GM12878 (cell line): ENCODE measurements around the gene STK4. TPM values are rescaled to one million over a fixed set of nuclear protein-coding genes. Genes with fewer than 3 reads are reported as not detected.

ENCODE experiments used
- ATAC-seq: fragments of 200-7000 bp; cut with Tn5 transposase; 3 replicates; pipeline ENCODE4 v1.9.1; 2020; ENCODE audit warnings: mild to moderate bottlenecking, moderate library complexity
- BruUV-seq: library from RNA; stranded (reverse); fragments of 400-500 nt; replicated peaks from 2 replicates; lab custom pipeline; 2021; lab: Mats Ljungman, UMichigan
- CTCF ChIA-PET: fragments of 300-600 bp; sonication (Branson Sonifier 250); formaldehyde crosslinking; extraction: SDS; loops from one replicate; lab custom pipeline; 2021; ENCODE audit warnings: inconsistent platforms; lab: Yijun Ruan, JAX
- POLR2A ChIA-PET: fragments of 350-600 bp; formaldehyde crosslinking; extraction: SDS; loops from one replicate; lab custom pipeline; 2021; ENCODE audit warnings: inconsistent platforms; lab: Charles Lee
- RAD21 ChIA-PET: fragments of 300-600 bp; sonication (Branson Sonifier 250); formaldehyde crosslinking; loops from one replicate; lab custom pipeline; 2023; ENCODE audit warnings: antibody characterized with exemption; ENCODE audit not compliant: unreplicated experiment; lab: Charles Lee
- SMC1A ChIA-PET: fragments of 300-600 bp; sonication (Branson Sonifier 250); formaldehyde crosslinking; loops from one replicate; lab custom pipeline; 2023; ENCODE audit not compliant: unreplicated experiment, uncharacterized antibody; lab: Charles Lee
- DNase-seq: peaks from one replicate; pipeline ENCODE4 v3.0.0-alpha.2; 2011; ENCODE audit warnings: low read depth, low spot score
- FAIRE-seq: peaks from 3 replicates; lab custom pipeline; 2011; peaks lifted over from hg19 to GRCh38; lab: Jason Lieb, UNC
- H2AFZ ChIP-seq: 2 replicates; pipeline ENCODE4 v1.6.0; 2011; ENCODE audit warnings: low read depth, low read length, control low read depth; ENCODE audit not compliant: control insufficient read depth
- H3K27ac ChIP-seq: 2 replicates; pipeline ENCODE4 v1.5.1; 2011; ENCODE audit warnings: control low read depth; ENCODE audit not compliant: control insufficient read depth, insufficient read depth
- H3K27me3 ChIP-seq, 2 experiments: replicated peaks in 1 of 2; 2 replicates each; pipeline versions ENCODE4 v1.6.0 to v1.6.1; 2011; ENCODE audit warnings: low read length in 1 of 2; ENCODE audit not compliant: control insufficient read depth in 2 of 2, insufficient read depth in 2 of 2
- H3K36me3 ChIP-seq, 2 experiments: 2 replicates each; pipeline ENCODE4 v1.5.1; 2011; ENCODE audit warnings: low read length in 1 of 2; ENCODE audit not compliant: control insufficient read depth in 2 of 2, insufficient read depth in 2 of 2
- H3K4me1 ChIP-seq: 2 replicates; pipeline ENCODE4 v1.6.1; 2011; ENCODE audit warnings: mild to moderate bottlenecking, low read length, moderate library complexity, mixed read lengths; ENCODE audit not compliant: control insufficient read depth, insufficient read depth
- H3K4me2 ChIP-seq: 2 replicates; pipeline ENCODE4 v1.6.0; 2011; ENCODE audit warnings: control low read depth; ENCODE audit not compliant: control insufficient read depth, insufficient read depth
- H3K4me3 ChIP-seq: fragments of 200-600 bp; sonication (generic); 2 replicates; pipeline ENCODE4 v1.5.1; 2016
- H3K79me2 ChIP-seq: 2 replicates; pipeline ENCODE4 v1.6.0; 2011; ENCODE audit warnings: low read length; ENCODE audit not compliant: control insufficient read depth, insufficient read depth
- H3K9ac ChIP-seq: 2 replicates; pipeline ENCODE4 v1.8.0; 2011; ENCODE audit warnings: low read length, control low read depth, mixed read lengths; ENCODE audit not compliant: control insufficient read depth, insufficient read depth
- H3K9me3 ChIP-seq: replicated peaks from 3 replicates; pipeline ENCODE4 v1.5.1; 2011; ENCODE audit warnings: mild to moderate bottlenecking, low read length; ENCODE audit not compliant: control insufficient read depth, insufficient read depth
- H4K20me1 ChIP-seq: 2 replicates; pipeline ENCODE4 v1.6.0; 2011; ENCODE audit not compliant: control insufficient read depth, insufficient read depth
- CEBPB ChIP-seq, 2 experiments: fragments of 150-350 bp in 1 of 2; IDR thresholded peaks; 2 replicates each; pipeline ENCODE4 v1.6.1; 2012 to 2014; ENCODE audit warnings: low read depth in 2 of 2, low read length in 2 of 2, borderline replicate concordance in 1 of 2, inconsistent platforms in 1 of 2
- IRF4 ChIP-seq: IDR thresholded peaks from 2 replicates; pipeline ENCODE4 v1.6.1; 2011; ENCODE audit warnings: low read depth, low read length
- RUNX3 ChIP-seq: IDR thresholded peaks from 2 replicates; pipeline ENCODE4 v1.6.1; 2012; ENCODE audit warnings: low read length, inconsistent platforms
- WGBS: methylation state at CpG from one replicate; pipeline ENCODE4 v1.1.6; 2016; ENCODE audit warnings: low lambda C conversion rate; ENCODE audit not compliant: insufficient replicate concordance, insufficient coverage; ENCODE audit errors: missing lambda C conversion rate; 5-methylcytosine and 5-hydroxymethylcytosine counted together
- in situ Hi-C: fragments of 300-500 bp; cut with MboI; formaldehyde crosslinking; loops from 9 replicates; pipeline ENCODE4 v1.14.3; 2018; ENCODE audit warnings: mixed read lengths
- intact Hi-C: fragments of 100-400 bp; cut with micrococcal nuclease; formaldehyde crosslinking; loops from one replicate; pipeline ENCODE4 v1.14.2; 2022; ENCODE audit not compliant: unreplicated experiment
- polyA plus RNA-seq, 11 experiments: library from polyadenylated mRNA; depleted of rRNA in 4 of 11; unstranded in 6 of 11; stranded (reverse) in 5 of 11; fragments of >200 nt; fragmentation: Nextera tagmentation in 4 of 11; fragmentation: Illumina TruSeq in 1 of 11; extraction: Ambion mirVana in 4 of 11; extraction: Trizol in 1 of 11; gene quantifications; 1 replicate in 1 of 11; 2 replicates in 10 of 11; pipeline versions ENCODE4 v1.2.1 to v1.2.3, GENCODE V29; 2011 to 2016; ENCODE audit warnings: inconsistent platforms in 2 of 11, missing spikeins in 2 of 11, low read depth in 1 of 11
- total RNA-seq, 4 experiments: library from RNA; depleted of rRNA in 3 of 4; stranded (reverse); fragments of >200 nt in 3 of 4; fragmentation: Illumina TruSeq in 1 of 4; extraction: Trizol in 1 of 4; gene quantifications; 2 replicates each; pipeline versions ENCODE4 v1.2.1 to v1.2.3, GENCODE V29; 2013 to 2021
- TF ChIP-seq, protein P1 (sequence below): fragments of 450-650 bp; IDR thresholded peaks from 2 replicates; pipeline ENCODE4 v1.6.1; 2018; ENCODE audit warnings: borderline replicate concordance, mild to moderate bottlenecking; ENCODE audit not compliant: partially characterized antibody
- TF ChIP-seq, protein P2 (sequence below), 3 experiments: IDR thresholded peaks in 2 of 3; conservative IDR thresholded peaks in 1 of 3; 2 replicates each; pipeline ENCODE4 v1.5.1; 2011; ENCODE audit warnings: low read depth in 3 of 3, low read length in 3 of 3, mild to moderate bottlenecking in 3 of 3, control low read depth in 2 of 3, moderate library complexity in 2 of 3, inconsistent platforms in 1 of 3, mixed read lengths in 1 of 3; ENCODE audit not compliant: control insufficient read depth in 2 of 3, insufficient read depth in 1 of 3; ENCODE audit errors: extremely low read depth in 1 of 3

The STK4 gene
- total and polyA plus RNA-seq, 10 of the 15 experiments (the other 5 are each of a cell fraction or from before 2014, with no cell fraction given): 24.0 to 135 (median 89.7) TPM

DNA sequence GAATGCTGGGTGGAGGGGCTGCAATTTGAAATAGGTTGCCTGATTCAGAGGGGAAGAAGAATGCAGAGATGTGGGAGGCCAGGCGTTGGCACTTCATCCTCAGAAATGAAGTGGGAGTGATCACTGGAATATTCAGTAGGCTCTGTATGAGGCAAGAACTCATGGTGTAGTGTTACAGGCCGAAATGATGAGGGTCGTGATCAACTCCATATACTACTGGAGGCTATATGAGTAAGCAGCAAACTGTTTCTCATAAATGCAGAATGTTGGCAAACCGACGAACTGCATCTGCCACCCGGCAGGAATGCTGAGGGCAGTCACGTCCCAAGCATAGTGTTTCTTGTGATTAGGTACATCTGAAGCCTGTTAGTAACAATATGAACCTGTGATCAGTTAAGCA is 121.9 kb downstream of the STK4 start:
- TF ChIP-seq CEBPB (IDR thresholded peaks at IDR 0.05; ENCODE audit: borderline replicate concordance in 1 of 2, low read depth in 2 of 2, low read length in 2 of 2) (no peak), IRF4 (no peak), RUNX3 (no peak)
- TF ChIP-seq, protein P1, sequence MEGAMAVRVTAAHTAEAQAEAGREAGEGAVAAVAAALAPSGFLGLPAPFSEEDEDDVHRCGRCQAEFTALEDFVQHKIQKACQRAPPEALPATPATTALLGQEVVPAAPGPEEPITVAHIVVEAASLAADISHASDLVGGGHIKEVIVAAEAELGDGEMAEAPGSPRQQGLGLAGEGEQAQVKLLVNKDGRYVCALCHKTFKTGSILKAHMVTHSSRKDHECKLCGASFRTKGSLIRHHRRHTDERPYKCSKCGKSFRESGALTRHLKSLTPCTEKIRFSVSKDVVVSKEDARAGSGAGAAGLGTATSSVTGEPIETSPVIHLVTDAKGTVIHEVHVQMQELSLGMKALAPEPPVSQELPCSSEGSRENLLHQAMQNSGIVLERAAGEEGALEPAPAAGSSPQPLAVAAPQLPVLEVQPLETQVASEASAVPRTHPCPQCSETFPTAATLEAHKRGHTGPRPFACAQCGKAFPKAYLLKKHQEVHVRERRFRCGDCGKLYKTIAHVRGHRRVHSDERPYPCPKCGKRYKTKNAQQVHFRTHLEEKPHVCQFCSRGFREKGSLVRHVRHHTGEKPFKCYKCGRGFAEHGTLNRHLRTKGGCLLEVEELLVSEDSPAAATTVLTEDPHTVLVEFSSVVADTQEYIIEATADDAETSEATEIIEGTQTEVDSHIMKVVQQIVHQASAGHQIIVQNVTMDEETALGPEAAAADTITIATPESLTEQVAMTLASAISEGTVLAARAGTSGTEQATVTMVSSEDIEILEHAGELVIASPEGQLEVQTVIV: no peak
- TF ChIP-seq, protein P2, sequence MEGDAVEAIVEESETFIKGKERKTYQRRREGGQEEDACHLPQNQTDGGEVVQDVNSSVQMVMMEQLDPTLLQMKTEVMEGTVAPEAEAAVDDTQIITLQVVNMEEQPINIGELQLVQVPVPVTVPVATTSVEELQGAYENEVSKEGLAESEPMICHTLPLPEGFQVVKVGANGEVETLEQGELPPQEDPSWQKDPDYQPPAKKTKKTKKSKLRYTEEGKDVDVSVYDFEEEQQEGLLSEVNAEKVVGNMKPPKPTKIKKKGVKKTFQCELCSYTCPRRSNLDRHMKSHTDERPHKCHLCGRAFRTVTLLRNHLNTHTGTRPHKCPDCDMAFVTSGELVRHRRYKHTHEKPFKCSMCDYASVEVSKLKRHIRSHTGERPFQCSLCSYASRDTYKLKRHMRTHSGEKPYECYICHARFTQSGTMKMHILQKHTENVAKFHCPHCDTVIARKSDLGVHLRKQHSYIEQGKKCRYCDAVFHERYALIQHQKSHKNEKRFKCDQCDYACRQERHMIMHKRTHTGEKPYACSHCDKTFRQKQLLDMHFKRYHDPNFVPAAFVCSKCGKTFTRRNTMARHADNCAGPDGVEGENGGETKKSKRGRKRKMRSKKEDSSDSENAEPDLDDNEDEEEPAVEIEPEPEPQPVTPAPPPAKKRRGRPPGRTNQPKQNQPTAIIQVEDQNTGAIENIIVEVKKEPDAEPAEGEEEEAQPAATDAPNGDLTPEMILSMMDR (IDR thresholded peaks at IDR 0.05 in 2 of 3, conservative IDR thresholded peaks at IDR 0.05 in 1 of 3; ENCODE audit: control insufficient read depth in 2 of 3, extremely low read depth in 1 of 3, insufficient read depth in 1 of 3, low read depth in 3 of 3, low read length in 3 of 3): no peak
- intact Hi-C loops: no loop called here
- H3K36me3 ChIP-seq: peaks cover 0 to 7% of the 10 kb centered on the region in 2 experiments; a peak in 2 of 4 replicates
- DNase-seq (no peak), FAIRE-seq (no peak), ATAC-seq (no peak)
- H3K27ac ChIP-seq: no peak overlapping the region
- H3K4me3 ChIP-seq: no peak overlapping the region
- H3K79me2 ChIP-seq: no peaks in the 10 kb centered on the region
- H2AFZ ChIP-seq: no peak overlapping the region
- BruUV-seq: no TSS peak
- H3K9me3 ChIP-seq: no peaks in the 10 kb centered on the region
- in situ Hi-C loops: no loop called here
- ChIA-PET POLR2A (no interaction called here), SMC1A (no interaction called here), CTCF (interaction anchor here (4.3 to 4.5 kb wide), 2 partner anchors 8 to 45 kb away, joined by 18 to 36 read pairs; no protein-coding TSS in a partner anchor), RAD21 (interaction anchor here (0.8 kb wide), 1 partner anchor 39 kb away, joined by 3 read pairs; no protein-coding TSS in a partner anchor)
- H3K4me2 ChIP-seq: no peak overlapping the region
- no peaks in the 10 kb centered on the region for H3K4me1 ChIP-seq
- H4K20me1 ChIP-seq: no peaks in the 10 kb centered on the region
- no peaks in the 10 kb centered on the region for H3K27me3 ChIP-seq
- WGBS: 96% methylated on average over 7 of the region's 7 CpGs
- H3K9ac ChIP-seq: no peak overlapping the region
